Activated naive CD4-positive, alpha-beta T cell treated with anti-CD3 and anti-CD28 coated beads, Interleukin-2, amount 50 U/mL, for 16 hours (primary cell): ENCODE data around the gene ITFG2.
"Not testable (repeated sequence)": the region's sequence is repeated elsewhere in the genome, so short reads cannot be mapped to it uniquely, and the experiment has no call there.

Source experiments
- DNase-seq: peaks from one replicate; pipeline ENCODE4 v3.0.0-alpha.2; 2020

ITFG2 gene

GRCh38 chr12:2864198-2864597, 51.7 kb downstream of the ITFG2 start:
- DNase-seq = no peak

GRCh38 chr12:2868986-2869632, 56.6 kb downstream of the ITFG2 start:
- DNase-seq = not testable (repeated sequence)
